GM13977 (cell line): Measurements from ENCODE around the gene ABCA1.
"Not testable (repeated sequence)": the region's sequence is repeated elsewhere in the genome, so short reads cannot be mapped to it uniquely, and the experiment has no call there.

Source experiments
- DNase-seq: peaks from one replicate; pipeline ENCODE4 v3.0.0; 2012; ENCODE audit warnings: low spot score
- in situ Hi-C: fragments of 300-500 bp; cut with MboI; formaldehyde crosslinking; loops from one replicate; pipeline ENCODE4 v1.12.0; 2022; ENCODE audit warnings: low sequenced_read_pairs, low pct_unique_long_range_greater_than_20kb, mixed read lengths, inconsistent platforms; ENCODE audit not compliant: unreplicated experiment
- TF ChIP-seq, protein P1 (sequence below): IDR thresholded peaks from 2 replicates; pipeline ENCODE4 v1.5.1; 2012; ENCODE audit warnings: mild to moderate bottlenecking, control low read depth; ENCODE audit not compliant: insufficient read depth; ENCODE audit errors: extremely low read depth, missing control alignments

The ABCA1 gene

DNA sequence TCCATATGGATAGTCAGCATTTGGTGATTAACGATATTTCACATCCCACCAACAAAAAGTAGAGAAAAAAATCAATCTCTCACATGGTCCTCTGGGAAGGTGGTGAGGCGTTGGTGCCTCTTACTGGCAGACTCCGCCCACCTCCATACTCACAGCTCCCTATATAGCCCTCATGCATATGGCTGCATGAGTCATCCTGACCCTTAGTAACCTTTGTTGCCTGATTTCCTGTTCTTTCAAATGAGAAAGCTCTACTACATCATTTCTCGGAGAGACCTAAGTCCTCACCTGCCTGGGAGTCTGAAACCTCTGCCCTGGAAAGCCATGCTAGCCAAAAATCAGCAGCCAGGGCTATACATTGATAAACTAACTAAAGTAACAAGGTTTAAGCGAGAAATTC is 33.3 kb upstream of the ABCA1 start:
- TF ChIP-seq, protein P1, sequence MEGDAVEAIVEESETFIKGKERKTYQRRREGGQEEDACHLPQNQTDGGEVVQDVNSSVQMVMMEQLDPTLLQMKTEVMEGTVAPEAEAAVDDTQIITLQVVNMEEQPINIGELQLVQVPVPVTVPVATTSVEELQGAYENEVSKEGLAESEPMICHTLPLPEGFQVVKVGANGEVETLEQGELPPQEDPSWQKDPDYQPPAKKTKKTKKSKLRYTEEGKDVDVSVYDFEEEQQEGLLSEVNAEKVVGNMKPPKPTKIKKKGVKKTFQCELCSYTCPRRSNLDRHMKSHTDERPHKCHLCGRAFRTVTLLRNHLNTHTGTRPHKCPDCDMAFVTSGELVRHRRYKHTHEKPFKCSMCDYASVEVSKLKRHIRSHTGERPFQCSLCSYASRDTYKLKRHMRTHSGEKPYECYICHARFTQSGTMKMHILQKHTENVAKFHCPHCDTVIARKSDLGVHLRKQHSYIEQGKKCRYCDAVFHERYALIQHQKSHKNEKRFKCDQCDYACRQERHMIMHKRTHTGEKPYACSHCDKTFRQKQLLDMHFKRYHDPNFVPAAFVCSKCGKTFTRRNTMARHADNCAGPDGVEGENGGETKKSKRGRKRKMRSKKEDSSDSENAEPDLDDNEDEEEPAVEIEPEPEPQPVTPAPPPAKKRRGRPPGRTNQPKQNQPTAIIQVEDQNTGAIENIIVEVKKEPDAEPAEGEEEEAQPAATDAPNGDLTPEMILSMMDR: no peak
- in situ Hi-C loops: no loop called here
- DNase-seq: peak; percentile 33

DNA sequence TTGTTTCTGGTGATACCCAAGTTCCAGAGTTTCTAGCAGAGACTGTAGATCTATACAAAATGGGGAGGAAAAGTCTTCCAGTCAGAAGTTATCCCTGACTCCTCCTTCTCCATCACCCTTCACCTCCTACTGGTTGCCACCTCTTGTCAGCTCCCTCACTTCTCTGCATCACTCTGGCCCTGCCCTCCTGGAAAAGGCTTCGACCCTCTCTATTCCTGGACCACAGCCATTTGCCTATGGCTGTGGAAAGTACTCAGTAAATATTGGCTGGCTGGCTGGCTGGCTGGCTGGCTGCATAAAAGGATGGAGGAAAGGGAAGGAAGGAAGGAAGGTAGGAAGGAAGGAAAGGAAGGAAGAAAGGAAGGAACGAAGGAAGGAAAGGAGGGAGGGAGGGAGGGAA is 32.7 kb upstream of the ABCA1 start:
- no peak for DNase-seq
- TF ChIP-seq, protein P1: no peak
- in situ Hi-C loops: no loop called here

DNA sequence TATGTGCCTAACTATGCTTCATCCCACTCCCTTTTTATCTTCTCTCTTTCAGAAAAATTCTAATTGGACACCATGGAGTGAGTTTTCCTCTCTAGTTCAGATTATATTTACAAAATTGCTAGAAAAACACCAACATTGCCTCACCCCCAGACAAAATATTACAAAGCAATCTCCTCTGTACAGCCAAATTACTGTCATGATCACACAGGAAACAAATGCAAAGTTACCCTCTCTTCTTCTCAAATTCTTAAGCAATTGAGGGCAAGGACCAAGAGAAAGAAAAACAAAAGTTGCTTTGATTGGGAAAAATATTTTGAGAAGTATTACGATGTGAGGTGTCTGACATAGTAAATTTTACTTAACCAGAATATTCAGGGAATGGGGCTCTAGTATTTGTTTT is 30.8 kb upstream of the ABCA1 start:
- DNase-seq: no peak
- TF ChIP-seq, protein P1: no peak
- in situ Hi-C loops: no loop called here

DNA sequence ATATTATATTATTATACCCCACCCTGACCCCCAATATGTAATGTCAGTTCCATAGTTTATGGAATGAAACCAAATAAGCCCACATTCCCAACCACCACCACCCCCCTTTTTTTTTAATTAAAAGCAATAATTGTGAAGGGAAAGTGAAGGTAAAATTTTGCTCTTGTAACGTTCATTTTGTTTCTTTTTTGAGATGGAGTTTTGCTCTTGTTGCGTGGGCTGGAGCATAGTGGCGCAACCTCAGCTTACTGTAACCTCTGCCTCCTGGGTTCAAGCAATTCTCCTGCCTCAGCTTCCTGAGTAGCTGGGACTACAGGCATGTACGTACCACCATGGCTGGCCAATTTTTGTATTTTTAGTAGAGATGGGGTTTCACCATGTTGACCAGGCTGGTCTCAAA is 30.1 kb upstream of the ABCA1 start:
- in situ Hi-C loops, DNase-seq: not testable (repeated sequence)

DNA sequence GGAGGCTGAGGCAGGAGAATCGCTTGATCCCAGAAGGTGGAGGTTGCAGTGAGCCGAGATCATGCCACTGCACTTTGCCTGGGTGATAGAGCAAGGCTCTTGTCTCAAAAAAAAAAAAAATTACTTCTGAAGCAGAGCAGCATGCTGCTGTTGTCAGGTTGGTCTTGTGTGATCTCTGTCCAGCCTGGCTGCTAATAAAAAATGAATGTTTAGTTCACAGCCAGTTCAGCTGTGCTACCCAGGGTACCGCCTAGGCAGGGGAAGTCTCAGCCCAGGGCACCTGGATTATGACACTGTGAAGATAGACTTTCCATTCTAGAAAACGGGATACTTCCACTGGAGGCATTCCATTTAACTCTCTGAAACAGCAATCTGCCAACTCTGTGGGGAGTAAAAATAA is 23.5 kb upstream of the ABCA1 start:
- in situ Hi-C loops: no loop called here
- no peak for DNase-seq
- TF ChIP-seq, protein P1: no peak

DNA sequence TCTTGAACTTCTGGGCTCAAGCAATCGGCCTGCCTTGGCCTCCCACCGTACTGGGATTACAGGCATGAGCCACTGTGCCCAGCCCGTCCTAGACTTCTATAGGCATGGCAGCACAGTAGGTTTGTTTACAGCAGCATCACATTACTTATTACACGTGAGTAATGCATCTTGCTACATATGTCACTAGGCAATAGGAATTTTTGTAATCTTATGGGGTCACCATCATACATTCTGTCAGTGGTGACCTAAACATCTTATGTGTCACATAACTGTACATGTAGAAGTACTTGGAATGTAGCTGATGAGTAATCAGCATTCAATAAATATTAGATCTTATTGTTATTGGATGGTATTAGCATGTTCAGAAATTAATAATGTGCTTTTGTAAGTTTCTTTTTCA is 22.9 kb upstream of the ABCA1 start:
- DNase-seq: no peak
- TF ChIP-seq, protein P1: no peak
- in situ Hi-C loops: no loop called here

DNA sequence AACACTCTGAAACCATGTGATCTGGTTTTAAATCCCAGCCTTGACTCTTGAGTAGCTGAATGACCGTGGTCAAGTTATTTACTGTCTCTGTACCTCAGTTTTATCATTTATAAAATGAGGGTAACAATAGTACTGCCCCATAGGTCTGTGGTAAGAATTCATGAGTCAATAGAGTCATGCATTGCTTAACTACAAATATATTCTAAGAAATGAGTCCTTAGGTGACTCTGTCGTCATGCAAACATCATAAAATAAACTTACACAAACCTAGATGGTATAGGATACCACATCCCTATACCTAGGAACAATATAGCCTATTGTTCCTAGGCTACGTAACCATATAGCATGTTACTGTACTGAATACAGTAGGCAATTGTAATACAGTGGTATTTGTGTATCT is 20.3 kb upstream of the ABCA1 start:
- TF ChIP-seq, protein P1: no peak
- DNase-seq: no peak
- in situ Hi-C loops: no loop called here
